HG02938 (cell line): Measurements from ENCODE around the gene SUN3.
A peak's percentile ranks its signal among the peaks of the same experiment; 100 is the strongest.

ENCODE experiments used
- ATAC-seq: cut with Tn5 transposase; IDR thresholded peaks from one replicate; pipeline ENCODE4 v1.9.1; 2021; ENCODE audit warnings: mild to moderate bottlenecking, moderate library complexity; ENCODE audit not compliant: unreplicated experiment

Gene SUN3, protein sequence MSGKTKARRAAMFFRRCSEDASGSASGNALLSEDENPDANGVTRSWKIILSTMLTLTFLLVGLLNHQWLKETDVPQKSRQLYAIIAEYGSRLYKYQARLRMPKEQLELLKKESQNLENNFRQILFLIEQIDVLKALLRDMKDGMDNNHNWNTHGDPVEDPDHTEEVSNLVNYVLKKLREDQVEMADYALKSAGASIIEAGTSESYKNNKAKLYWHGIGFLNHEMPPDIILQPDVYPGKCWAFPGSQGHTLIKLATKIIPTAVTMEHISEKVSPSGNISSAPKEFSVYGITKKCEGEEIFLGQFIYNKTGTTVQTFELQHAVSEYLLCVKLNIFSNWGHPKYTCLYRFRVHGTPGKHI

DNA sequence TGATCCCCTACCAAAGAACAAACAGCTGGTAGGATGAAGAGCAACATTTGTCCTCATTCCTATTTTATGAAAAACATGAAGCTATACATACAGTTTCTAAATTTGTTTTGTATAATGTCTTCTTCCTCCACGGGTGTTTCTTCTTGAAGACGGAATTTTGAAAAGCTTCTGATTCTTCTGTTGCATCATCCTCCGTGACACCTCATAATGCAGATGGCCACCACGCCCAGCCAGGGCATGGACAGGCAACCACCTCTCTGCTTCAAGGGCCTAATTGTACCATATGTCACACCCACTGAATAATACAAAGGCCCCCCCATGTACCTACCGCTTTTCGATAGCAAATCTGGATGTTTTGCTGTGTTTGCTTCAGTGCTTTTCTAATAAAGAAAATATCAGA is at the start of gene SUN3:
SUN3 (minus strand) TSS at position 170 of the 400 bp plus-strand sequence; CDS start at position 1, 169 bp downstream.
- no peak for ATAC-seq

DNA sequence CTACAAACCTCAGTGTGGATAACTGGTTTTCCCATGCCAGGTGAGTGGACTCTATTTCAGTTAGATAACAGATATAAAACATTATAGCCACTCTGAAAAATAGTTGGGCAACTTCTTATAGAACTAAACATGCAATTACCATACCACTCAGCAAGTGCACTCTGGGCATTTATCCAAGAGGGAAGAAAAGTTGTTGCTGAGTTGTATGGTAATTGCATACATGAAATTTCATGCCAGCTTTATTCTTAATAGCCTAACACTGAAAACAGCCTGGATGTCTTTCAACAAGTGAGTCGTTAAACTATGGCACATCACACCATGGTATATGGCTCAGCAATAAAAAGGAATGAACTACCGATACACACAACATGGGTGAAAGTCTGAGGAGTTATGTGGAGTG is 49.6 kb upstream of the SUN3 start:
- no peak for ATAC-seq

DNA sequence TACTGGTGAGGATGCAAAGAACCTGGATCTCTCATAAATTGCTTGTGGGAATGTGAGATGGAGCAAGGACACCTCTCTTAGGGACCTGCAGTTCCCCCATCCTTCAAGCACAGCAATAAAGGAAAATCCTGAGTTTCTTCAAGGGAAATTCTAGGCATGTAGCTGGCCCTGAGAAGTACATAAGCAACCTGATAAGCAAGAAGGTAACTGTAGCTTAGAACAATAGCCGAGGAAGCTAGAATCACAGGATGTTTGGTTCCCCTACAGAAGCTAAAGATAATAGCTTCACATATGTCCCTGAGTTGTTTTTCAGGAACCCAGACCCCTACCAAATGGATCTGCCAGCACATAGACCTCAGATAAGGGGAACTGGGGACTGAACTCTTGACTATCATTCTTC is 48.5 kb upstream of the SUN3 start:
- ATAC-seq = no peak

DNA sequence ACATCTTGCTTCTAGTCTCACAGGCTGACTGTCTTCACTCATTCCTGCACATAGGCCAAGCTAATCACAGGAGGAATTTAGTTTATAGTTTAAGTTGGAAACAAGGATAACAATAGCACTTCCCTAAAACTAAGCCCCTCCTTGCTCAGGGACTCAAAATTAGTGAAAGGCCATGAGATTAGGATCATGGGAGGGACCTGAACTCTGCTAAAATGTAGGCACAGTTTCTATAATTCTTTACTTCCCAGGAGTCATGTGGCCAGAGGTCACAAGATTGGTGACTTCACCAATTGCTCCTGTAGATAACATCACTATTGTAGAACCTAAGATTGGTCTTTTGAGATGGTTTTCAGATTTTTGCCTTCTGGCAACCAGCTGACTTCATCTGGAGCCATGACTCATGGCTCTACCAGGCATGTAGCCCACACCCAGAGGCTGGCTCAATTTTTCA is 45.3 kb upstream of the SUN3 start:
- ATAC-seq = no peak

DNA sequence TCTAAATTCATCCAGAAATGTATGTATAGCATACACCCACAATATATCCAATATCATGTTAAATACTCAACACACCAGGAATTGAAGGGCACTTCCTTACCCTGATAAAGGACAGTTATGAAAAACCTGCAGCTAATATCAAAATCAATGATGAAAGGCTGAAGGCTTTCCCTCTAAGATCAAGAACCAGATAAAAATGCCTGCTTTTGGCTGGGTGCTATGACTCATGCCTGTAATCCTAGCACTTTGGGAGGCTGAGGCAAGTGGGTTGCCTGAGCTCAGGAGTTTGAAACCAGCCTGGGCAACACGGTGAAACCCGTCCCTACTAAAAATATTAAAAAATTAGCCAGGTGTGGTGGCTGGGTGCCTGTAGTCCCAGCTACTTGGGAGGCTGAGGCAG is 38.6 kb upstream of the SUN3 start:
- no peak for ATAC-seq

DNA sequence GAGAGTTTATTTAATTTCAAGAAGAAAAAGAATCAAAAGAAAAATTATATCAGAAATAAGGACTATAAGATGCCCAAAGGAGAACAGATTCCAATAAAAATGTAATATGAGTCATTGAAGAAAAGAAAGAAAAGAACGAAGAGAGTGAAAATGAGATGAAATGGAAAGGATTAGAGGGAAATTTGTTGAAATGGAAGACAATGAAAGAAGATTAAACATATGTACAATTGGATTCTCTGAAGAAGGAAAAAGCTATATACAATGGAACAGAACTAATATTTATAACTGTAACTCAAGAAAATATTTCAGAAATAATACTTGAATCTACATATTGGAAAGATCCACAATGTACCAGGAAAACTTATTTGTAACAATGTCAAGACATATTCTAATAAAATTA is 35.1 kb upstream of the SUN3 start:
- ATAC-seq = no peak

DNA sequence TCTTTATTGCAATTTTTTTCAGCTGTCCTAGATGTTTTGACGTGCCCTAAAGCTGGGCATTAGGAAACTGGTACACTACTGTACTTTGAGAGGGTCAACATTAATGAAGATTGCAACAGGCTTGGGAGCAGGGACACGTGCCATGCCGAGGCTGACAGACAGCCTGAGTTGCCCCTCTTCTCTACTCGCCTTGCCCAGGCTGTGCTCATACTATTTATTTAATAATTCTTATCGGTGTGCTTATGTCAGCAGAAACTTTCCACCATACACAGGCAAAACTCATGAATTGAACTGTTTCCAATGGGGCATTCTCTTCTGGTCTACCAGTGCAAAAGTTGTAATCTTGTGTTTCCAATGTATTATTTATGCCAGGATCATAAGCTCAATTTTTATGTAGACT is 30.8 kb upstream of the SUN3 start:
- ATAC-seq = no peak

DNA sequence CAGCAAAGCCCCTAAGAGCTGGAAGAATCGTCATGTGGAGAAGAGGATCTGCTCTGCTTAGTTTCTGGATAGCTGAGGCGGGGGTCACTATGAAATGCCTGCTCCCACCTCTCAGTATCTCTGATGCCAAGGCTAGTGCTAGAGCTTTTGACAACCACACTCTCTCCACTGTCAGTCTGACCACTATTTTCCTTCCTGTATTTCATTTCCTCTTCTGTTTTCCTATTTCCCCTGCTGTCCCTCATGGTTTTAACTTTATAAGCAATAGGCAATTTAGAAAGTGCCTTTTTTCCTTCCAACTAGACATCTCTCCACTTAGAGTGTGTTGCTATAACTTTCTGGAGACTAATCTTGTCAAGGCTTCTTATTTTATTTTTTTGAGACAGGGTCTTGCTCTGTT is 30.1 kb upstream of the SUN3 start:
- ATAC-seq = no peak

DNA sequence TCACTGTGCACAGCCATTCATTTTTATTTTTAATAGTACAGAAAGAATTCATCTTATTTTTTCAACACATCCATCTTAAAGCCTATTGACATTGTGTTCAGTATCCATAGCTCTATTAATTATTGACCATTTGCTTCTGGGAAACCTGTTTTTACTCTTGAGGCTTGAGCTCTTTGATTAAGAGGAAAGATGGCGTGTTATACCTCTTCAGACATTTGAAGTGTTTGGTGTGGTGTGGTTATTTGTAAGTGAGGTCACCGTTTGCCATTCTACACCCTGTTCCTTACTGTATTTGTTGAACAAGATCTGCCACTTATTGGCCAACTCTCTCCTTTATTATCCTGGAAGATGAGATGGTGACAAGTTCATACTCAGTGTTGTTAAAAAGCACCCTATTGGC is 24.8 kb upstream of the SUN3 start:
- ATAC-seq = no peak

DNA sequence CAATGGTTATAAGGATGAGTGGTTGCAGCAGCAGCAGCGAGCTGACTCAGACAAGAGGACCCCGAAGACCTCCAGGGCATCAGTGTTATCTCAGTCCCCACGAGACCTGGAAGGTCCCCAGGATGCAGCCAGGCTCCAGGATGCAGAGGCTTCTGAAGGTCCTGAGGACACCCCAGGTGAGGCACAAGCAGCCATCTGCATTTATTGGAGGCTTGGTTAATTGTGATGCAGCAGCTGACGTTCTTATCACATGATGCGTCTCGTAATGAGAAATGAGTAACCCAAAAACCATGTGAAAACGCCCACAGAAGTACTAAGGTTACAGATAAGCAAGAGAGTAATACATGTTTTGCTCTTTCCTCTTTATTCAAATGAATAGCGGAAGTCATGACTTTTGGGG is 23.8 kb upstream of the SUN3 start:
- ATAC-seq = no peak

DNA sequence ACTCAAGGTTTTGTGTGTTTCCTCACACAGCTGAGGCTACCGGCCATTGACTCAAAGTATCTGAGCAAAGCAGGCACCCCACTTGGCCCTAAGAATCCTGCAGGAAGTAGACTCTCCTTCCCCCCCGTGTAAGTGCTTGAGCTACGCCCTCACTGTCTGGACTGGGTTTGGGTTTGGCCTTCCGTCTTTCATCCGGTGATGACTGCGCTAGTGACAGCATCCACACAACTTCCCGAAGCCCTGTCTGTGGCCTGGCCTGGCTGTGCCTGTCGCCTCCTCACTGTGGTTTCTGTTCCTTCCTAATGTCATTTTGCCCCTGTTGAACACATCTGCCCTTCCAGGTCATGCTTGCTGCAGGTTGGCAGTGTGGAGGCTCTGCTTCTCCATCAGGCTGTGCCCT is 20.9 kb upstream of the SUN3 start:
- ATAC-seq = no peak

DNA sequence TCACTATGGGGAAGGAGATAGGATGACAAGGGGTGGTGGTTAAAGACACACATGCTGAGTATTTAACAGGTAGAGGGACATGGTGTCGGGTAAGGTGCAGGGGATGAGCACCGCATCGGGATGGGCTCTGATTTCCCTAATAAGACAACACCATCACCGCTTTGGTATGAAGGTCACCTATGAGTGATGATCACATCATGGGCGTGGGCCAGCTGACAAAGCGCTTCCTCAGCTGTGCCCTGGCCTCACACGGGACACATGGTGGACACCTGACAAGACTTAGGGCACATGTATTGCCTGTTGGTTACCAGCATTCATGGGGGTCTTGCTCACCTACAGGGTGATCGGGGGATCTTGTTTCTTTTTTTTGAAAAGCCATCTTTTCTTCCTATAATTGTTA is 19.2 kb upstream of the SUN3 start:
- no peak for ATAC-seq

DNA sequence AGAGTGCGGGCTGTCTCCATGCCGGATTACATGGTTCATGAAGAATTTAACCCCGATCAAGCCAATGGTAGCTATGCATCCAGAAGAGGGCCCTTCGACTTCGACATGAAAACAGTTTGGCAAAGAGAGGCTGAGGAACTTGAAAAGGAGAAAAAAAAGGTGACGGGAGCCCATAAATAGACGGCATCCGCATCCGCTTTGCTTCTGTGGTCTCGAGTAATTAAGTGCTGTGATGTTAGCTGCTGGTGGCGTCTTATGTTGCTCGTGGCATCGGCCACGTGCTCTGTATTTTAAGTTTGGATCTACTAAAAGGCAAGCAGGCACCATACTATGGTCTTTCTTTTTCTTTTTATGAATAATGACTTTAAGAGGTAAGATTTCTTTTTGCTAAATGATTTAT is 17.6 kb upstream of the SUN3 start:
- no peak for ATAC-seq

DNA sequence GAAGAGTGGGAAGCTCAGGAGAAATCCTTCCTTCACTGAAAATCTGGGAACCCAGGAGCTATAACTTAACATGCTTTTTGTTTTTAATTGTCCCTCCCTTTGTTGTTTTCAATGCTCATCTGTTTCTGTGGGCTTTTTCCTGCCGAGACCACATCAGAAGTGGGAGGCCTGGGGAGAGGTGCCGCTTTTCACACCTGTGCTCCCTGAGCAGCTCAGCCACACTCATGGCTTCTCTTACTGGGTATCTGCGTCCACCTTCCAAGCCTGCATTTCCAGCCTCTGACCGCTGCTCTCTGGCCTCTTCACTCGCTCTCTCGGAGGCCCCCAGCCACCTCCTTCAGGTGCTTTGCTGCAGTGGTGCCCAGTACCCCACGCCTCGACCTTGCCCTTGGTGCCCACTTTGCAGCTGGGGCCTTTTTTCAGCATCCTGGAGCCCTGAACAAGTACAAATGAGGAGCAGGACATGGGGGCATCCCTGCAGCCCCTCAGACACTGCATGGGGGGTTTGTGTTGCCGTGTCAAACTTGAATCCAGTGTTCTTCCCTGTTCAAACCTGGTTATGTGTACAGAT is 16.4 kb upstream of the SUN3 start:
- no peak for ATAC-seq

DNA sequence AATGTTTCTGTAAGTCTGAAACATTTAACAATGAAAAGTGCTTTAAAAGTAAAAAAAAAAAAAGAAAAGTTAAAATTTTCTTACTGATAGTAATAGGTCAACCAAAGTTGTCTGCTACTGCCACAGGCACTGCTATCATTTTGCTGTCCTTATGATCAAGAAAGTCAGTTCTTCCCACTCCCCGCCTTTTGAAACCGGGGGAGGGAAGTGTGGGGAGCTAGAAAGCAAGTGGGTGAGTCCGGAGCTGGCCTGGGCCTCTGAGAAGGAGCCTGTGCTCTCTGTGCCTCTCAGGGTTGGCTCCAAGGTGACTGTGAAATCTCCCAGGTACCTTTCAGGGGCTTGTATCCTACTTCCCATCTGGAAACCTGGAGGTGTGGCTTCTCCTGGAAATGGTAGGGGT is 13.7 kb upstream of the SUN3 start:
- ATAC-seq = no peak

DNA sequence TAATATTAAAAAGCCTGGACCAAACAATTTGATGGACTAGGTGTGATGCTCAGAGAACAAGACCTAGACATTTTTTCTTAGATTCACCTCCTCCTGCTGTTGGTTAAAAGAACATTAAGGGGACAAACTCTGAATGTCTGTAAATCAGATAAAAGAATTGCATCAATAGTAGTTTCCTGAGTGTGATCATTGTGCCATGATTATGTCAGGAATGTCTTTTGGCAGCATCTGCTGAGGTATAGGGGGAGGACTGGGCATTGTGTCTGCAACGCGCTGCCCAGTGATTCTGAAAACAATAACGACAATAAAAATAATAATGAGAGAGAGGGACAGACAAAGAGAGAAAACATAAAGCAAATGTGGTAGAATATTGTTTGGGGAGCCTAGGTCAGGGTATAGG is 13.3 kb upstream of the SUN3 start:
- no peak for ATAC-seq

DNA sequence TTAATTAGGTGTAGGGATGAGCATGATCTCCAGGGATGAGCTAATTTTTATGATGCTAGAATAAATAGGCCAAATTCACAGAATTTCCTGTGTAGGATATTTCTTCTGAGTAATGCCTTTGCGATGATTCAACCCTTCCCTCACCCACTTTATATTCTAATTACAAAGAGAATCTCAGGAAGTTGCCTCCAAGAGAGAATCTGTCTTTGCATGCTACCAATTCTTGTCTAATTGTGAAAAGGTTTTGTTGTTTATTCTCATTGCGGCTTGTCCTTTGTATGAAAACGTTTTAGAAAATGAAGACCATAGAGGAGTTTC is 12.7 kb upstream of the SUN3 start:
- no peak for ATAC-seq

DNA sequence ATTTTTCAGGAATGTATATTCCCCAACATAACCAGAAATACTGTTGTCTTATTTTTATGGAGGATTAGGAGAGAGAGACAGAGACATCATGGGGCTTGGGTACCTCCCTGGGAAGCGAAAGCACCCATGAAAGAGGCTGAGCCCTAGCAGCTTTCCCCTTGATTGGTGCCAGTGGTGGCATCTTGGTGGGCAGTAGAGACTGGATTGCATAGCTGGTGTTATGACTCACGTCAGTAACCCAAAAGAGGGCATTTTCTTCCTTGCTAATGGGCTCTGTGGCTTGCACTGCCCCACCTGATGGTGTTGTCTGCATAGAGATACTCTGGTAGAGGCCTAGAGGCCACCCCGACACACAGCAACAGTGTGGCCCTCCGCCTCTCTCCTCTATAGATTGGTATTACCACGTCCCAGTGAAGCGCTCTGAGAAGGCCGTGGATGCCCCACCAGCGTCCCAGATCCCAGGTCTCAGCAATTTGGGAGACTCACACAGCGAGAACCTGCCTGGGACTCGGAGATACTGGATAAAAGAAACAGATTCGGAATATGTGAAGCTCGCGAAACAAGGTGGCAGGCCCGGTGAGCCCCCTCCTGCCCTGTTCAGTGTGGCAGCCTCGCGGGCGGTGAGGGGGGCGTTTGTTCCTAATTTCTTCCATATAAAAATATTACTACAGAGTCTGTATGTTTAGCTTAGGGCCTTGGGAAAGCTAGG is 12.2 kb upstream of the SUN3 start:
- ATAC-seq = no peak

DNA sequence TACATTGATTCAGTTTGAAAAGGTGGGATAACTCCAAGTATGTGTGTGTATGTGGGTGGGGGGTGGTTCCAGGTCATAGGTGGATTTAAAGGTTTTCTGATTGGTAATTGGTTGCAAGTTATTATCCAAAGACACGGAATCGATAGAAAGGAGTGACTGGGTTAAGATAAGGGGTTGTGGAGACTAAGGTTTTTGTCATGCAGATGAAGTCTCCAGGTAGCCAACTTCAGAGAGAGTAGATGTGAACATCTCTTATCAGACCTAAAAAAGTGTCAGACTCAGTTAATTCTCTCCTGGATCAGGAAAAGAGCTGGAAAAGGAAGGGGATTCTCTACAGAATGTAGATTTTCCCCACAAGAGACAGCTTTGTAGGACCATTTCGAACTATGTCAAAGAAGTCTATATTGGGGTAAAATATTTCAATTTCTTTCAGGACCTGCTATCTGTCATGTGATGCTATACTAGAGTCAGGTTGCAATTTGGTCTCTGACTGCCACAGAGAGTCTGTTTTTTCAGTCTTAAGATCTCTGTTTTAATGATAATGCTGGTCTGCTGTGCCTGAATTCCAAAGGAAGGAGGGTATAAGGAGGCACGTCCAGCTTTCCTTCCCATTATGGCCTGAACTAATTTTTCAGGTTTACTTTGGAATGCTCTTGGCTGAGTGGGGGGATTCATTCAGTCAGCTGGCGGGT is 10.1 kb upstream of the SUN3 start:
- ATAC-seq = no peak

DNA sequence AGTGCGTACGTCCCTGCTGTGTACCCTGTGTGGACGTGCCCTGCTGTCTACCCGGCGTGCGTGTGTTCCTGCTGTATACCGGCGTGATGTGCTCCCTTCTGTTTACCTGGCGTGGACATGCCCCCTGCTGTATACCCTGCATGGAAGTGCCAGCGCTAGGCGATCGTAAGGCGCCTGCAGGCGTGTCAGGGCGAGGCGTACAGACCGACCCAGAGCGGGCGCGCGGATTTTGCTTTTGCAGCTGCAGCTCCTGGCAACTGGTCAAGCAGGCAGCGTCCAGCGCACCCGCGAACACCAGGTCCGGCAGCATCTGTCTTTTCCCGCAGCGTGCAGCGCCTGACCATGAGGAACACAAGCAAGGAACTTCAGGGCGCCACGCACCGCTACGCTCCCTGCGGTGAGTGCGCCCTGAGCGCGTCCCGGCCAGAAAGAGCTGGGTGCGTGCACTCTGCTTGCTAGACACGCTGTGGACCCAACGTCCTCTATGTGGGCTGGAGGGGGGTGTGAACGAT is 7.1 kb upstream of the SUN3 start:
- peak; percentile 6 for ATAC-seq

DNA sequence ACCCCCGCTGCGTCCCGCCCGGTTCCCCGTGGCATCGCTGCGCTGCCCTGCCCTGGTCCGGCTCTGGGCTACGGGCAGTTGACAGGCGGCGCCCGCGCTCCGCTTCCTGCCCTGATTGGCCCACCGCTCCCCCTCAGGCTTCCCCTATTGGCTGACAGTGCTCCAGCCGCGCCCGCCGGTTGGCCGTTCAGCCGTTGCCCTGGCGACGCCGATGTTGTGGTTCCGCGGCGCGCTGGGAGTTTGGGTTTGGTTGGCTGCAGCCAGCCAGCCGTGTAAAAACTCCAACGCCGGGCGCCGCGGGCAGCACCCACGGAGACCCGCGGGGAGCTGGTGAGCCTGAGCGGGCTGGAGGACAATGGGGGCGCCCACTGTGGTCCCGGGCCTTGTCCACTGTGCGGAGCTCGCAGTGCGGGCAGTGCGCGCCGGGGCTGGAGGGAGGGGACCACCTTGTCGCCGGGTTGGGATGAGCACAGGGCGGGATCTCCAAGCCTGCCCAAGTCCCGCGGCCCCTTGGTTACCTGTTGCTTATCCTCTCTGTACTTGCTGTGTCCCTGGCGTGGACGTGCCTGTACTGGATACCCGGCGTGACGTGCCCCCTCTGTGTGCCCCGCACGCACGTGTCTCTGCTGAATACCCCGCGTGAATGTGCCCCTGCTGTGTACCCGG is 6.5 kb upstream of the SUN3 start, which contains the start of gene C7orf57:
C7orf57 (plus strand) TSS at position 243 of the 666 bp plus-strand sequence. CDS start 766 bp downstream, outside the sequence.
- peak; percentile 94 for ATAC-seq
